GM12878 (cell line): ENCODE results near the gene SPOCK1. TPM values are rescaled to one million over a fixed set of nuclear protein-coding genes. Genes with fewer than 3 reads are reported as not detected.

ENCODE experiments used
- ATAC-seq: fragments of 200-7000 bp; cut with Tn5 transposase; 3 replicates; pipeline ENCODE4 v1.9.1; 2020; ENCODE audit warnings: mild to moderate bottlenecking, moderate library complexity
- BruUV-seq: library from RNA; stranded (reverse); fragments of 400-500 nt; replicated peaks from 2 replicates; lab custom pipeline; 2021; lab: Mats Ljungman, UMichigan
- CTCF ChIA-PET: fragments of 300-600 bp; sonication (Branson Sonifier 250); formaldehyde crosslinking; extraction: SDS; loops from one replicate; lab custom pipeline; 2021; ENCODE audit warnings: inconsistent platforms; lab: Yijun Ruan, JAX
- POLR2A ChIA-PET: fragments of 350-600 bp; formaldehyde crosslinking; extraction: SDS; loops from one replicate; lab custom pipeline; 2021; ENCODE audit warnings: inconsistent platforms; lab: Charles Lee
- RAD21 ChIA-PET: fragments of 300-600 bp; sonication (Branson Sonifier 250); formaldehyde crosslinking; loops from one replicate; lab custom pipeline; 2023; ENCODE audit warnings: antibody characterized with exemption; ENCODE audit not compliant: unreplicated experiment; lab: Charles Lee
- SMC1A ChIA-PET: fragments of 300-600 bp; sonication (Branson Sonifier 250); formaldehyde crosslinking; loops from one replicate; lab custom pipeline; 2023; ENCODE audit not compliant: unreplicated experiment, uncharacterized antibody; lab: Charles Lee
- DNase-seq: peaks from one replicate; pipeline ENCODE4 v3.0.0-alpha.2; 2011; ENCODE audit warnings: low read depth, low spot score
- FAIRE-seq: peaks from 3 replicates; lab custom pipeline; 2011; peaks lifted over from hg19 to GRCh38; lab: Jason Lieb, UNC
- H2AFZ ChIP-seq: 2 replicates; pipeline ENCODE4 v1.6.0; 2011; ENCODE audit warnings: low read depth, low read length, control low read depth; ENCODE audit not compliant: control insufficient read depth
- H3K27ac ChIP-seq: 2 replicates; pipeline ENCODE4 v1.5.1; 2011; ENCODE audit warnings: control low read depth; ENCODE audit not compliant: control insufficient read depth, insufficient read depth
- H3K27me3 ChIP-seq, 2 experiments: replicated peaks in 1 of 2; 2 replicates each; pipeline versions ENCODE4 v1.6.0 to v1.6.1; 2011; ENCODE audit warnings: low read length in 1 of 2; ENCODE audit not compliant: control insufficient read depth in 2 of 2, insufficient read depth in 2 of 2
- H3K36me3 ChIP-seq, 2 experiments: 2 replicates each; pipeline ENCODE4 v1.5.1; 2011; ENCODE audit warnings: low read length in 1 of 2; ENCODE audit not compliant: control insufficient read depth in 2 of 2, insufficient read depth in 2 of 2
- H3K4me1 ChIP-seq: 2 replicates; pipeline ENCODE4 v1.6.1; 2011; ENCODE audit warnings: mild to moderate bottlenecking, low read length, moderate library complexity, mixed read lengths; ENCODE audit not compliant: control insufficient read depth, insufficient read depth
- H3K4me2 ChIP-seq: 2 replicates; pipeline ENCODE4 v1.6.0; 2011; ENCODE audit warnings: control low read depth; ENCODE audit not compliant: control insufficient read depth, insufficient read depth
- H3K4me3 ChIP-seq: fragments of 200-600 bp; sonication (generic); 2 replicates; pipeline ENCODE4 v1.5.1; 2016
- H3K79me2 ChIP-seq: 2 replicates; pipeline ENCODE4 v1.6.0; 2011; ENCODE audit warnings: low read length; ENCODE audit not compliant: control insufficient read depth, insufficient read depth
- H3K9ac ChIP-seq: 2 replicates; pipeline ENCODE4 v1.8.0; 2011; ENCODE audit warnings: low read length, control low read depth, mixed read lengths; ENCODE audit not compliant: control insufficient read depth, insufficient read depth
- H3K9me3 ChIP-seq: replicated peaks from 3 replicates; pipeline ENCODE4 v1.5.1; 2011; ENCODE audit warnings: mild to moderate bottlenecking, low read length; ENCODE audit not compliant: control insufficient read depth, insufficient read depth
- H4K20me1 ChIP-seq: 2 replicates; pipeline ENCODE4 v1.6.0; 2011; ENCODE audit not compliant: control insufficient read depth, insufficient read depth
- BACH1 ChIP-seq: fragments of 450-650 bp; IDR thresholded peaks from 2 replicates; pipeline ENCODE4 v1.6.1; 2017; ENCODE audit warnings: mild to moderate bottlenecking, borderline replicate concordance
- BMI1 ChIP-seq: fragments of 450-650 bp; IDR thresholded peaks from 2 replicates; pipeline ENCODE4 v1.6.1; 2016; ENCODE audit warnings: mild to moderate bottlenecking, moderate library complexity, borderline replicate concordance
- CBX3 ChIP-seq: fragments of 200-600 bp; sonication (generic); IDR thresholded peaks from 2 replicates; pipeline ENCODE4 v1.6.1; 2016; ENCODE audit warnings: low read depth, borderline replicate concordance
- CEBPB ChIP-seq, 2 experiments: fragments of 150-350 bp in 1 of 2; IDR thresholded peaks; 2 replicates each; pipeline ENCODE4 v1.6.1; 2012 to 2014; ENCODE audit warnings: low read depth in 2 of 2, low read length in 2 of 2, borderline replicate concordance in 1 of 2, inconsistent platforms in 1 of 2
- ESRRA ChIP-seq: IDR thresholded peaks from 2 replicates; pipeline ENCODE4 v1.6.1; 2012; ENCODE audit warnings: mild to moderate bottlenecking, low read length, improper control_type of control experiment
- HDAC2 ChIP-seq: fragments of 200-600 bp; sonication (generic); IDR thresholded peaks from 2 replicates; pipeline ENCODE4 v1.6.1; 2017
- JUNB ChIP-seq: IDR thresholded peaks from 2 replicates; pipeline ENCODE4 v1.6.1; 2016; ENCODE audit warnings: antibody characterized with exemption, mild to moderate bottlenecking
- KLF5 ChIP-seq: fragments of 450-650 bp; IDR thresholded peaks from 2 replicates; pipeline ENCODE4 v1.6.1; 2014; ENCODE audit warnings: mild to moderate bottlenecking; ENCODE audit not compliant: partially characterized antibody
- MAX ChIP-seq: IDR thresholded peaks from 2 replicates; pipeline ENCODE4 v1.6.1; 2012; ENCODE audit warnings: low read depth, low read length, improper control_type of control experiment
- MTA3 ChIP-seq: IDR thresholded peaks from 2 replicates; pipeline ENCODE4 v1.6.1; 2012; ENCODE audit warnings: low read length, inconsistent platforms, borderline replicate concordance
- MYB ChIP-seq: fragments of 150-350 bp; IDR thresholded peaks from 2 replicates; pipeline ENCODE4 v1.6.1; 2014; ENCODE audit warnings: mild to moderate bottlenecking, low read depth, low read length, borderline replicate concordance
- NR2C1 ChIP-seq: fragments of 450-650 bp; IDR thresholded peaks from 2 replicates; pipeline ENCODE4 v1.6.1; 2017; ENCODE audit warnings: antibody characterized with exemption, mild to moderate bottlenecking, moderate library complexity
- PAX5 ChIP-seq: IDR thresholded peaks from 2 replicates; pipeline ENCODE4 v1.6.1; 2011; ENCODE audit warnings: low read depth, low read length, borderline replicate concordance
- RFX5 ChIP-seq: IDR thresholded peaks from 2 replicates; pipeline ENCODE4 v1.6.1; 2011; ENCODE audit warnings: low read depth, low read length, improper control_type of control experiment
- SMARCA5 ChIP-seq: fragments of 450-650 bp; IDR thresholded peaks from 2 replicates; pipeline ENCODE4 v1.6.1; 2017; ENCODE audit warnings: mild to moderate bottlenecking
- SUPT20H ChIP-seq: IDR thresholded peaks from 2 replicates; pipeline ENCODE4 v1.6.1; 2011; ENCODE audit warnings: low read depth, mild to moderate bottlenecking, low read length, moderate library complexity, borderline replicate concordance; ENCODE audit not compliant: control insufficient read depth
- WGBS: methylation state at CpG from one replicate; pipeline ENCODE4 v1.1.6; 2016; ENCODE audit warnings: low lambda C conversion rate; ENCODE audit not compliant: insufficient replicate concordance, insufficient coverage; ENCODE audit errors: missing lambda C conversion rate; 5-methylcytosine and 5-hydroxymethylcytosine counted together
- in situ Hi-C: fragments of 300-500 bp; cut with MboI; formaldehyde crosslinking; loops from 9 replicates; pipeline ENCODE4 v1.14.3; 2018; ENCODE audit warnings: mixed read lengths
- intact Hi-C: fragments of 100-400 bp; cut with micrococcal nuclease; formaldehyde crosslinking; loops from one replicate; pipeline ENCODE4 v1.14.2; 2022; ENCODE audit not compliant: unreplicated experiment
- polyA plus RNA-seq, 11 experiments: library from polyadenylated mRNA; depleted of rRNA in 4 of 11; unstranded in 6 of 11; stranded (reverse) in 5 of 11; fragments of >200 nt; fragmentation: Nextera tagmentation in 4 of 11; fragmentation: Illumina TruSeq in 1 of 11; extraction: Ambion mirVana in 4 of 11; extraction: Trizol in 1 of 11; gene quantifications; 1 replicate in 1 of 11; 2 replicates in 10 of 11; pipeline versions ENCODE4 v1.2.1 to v1.2.3, GENCODE V29; 2011 to 2016; ENCODE audit warnings: inconsistent platforms in 2 of 11, missing spikeins in 2 of 11, low read depth in 1 of 11
- total RNA-seq, 4 experiments: library from RNA; depleted of rRNA in 3 of 4; stranded (reverse); fragments of >200 nt in 3 of 4; fragmentation: Illumina TruSeq in 1 of 4; extraction: Trizol in 1 of 4; gene quantifications; 2 replicates each; pipeline versions ENCODE4 v1.2.1 to v1.2.3, GENCODE V29; 2013 to 2021
- TF ChIP-seq, protein P1 (sequence below): IDR thresholded peaks from 2 replicates; pipeline ENCODE4 v1.6.1; 2012; ENCODE audit warnings: low read length, inconsistent platforms
- TF ChIP-seq, protein P2 (sequence below): fragments of 450-650 bp; IDR thresholded peaks from 2 replicates; pipeline ENCODE4 v1.6.1; 2017; ENCODE audit warnings: low read depth, mild to moderate bottlenecking, moderate library complexity

SPOCK1 gene
- total and polyA plus RNA-seq, 10 of the 15 experiments (the other 5 are each of a cell fraction or from before 2014, with no cell fraction given) = 0.06 to 0.68 (median 0.25) TPM; not detected in 3

DNA sequence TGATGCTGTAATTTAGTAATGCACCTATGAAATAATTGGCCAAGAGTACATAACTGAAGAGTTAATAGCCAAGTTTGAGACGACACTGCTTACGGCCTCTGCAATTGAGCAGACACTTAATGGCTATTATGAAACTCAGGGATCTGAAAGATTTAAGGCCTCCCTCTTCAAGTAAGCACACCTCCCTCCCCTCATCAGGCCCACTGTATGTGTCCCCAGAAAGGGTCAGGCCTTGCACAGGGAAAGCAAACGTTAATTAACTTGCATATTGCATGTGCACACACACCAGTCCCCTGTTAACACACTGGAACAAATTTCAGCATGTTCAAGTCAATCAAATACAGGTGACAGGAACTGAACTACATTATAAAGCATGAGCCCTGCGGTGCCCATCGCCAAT, 163.6 kb downstream of the SPOCK1 start:
- DNase-seq (no peak), FAIRE-seq (no peak), ATAC-seq (no peak)
- Histone ChIP-seq H3K4me1 (no peaks in the 10 kb centered on the region), H4K20me1 (0 out of 2 replicates have a peak, but pooled peaks cover 2% of the 10 kb centered on the region), H3K27ac (no peak overlapping the region), H3K9me3 (no peaks in the 10 kb centered on the region), H3K9ac (no peak overlapping the region), H3K27me3 (no peaks in the 10 kb centered on the region; a peak in 1 of 4 replicates), H3K79me2 (no peaks in the 10 kb centered on the region), H3K4me2 (no peak overlapping the region), H3K4me3 (no peak overlapping the region), H3K36me3 (no peaks in the 10 kb centered on the region), H2AFZ (no peak overlapping the region)
- CTCF ChIA-PET = interaction anchor here (1.0 kb wide), 2 partner anchors 9 to 14 kb away, joined by 3 to 4 read pairs; no protein-coding TSS in a partner anchor
- POLR2A ChIA-PET = no interaction called here
- RAD21 ChIA-PET = no interaction called here
- WGBS = 29% methylated on average over 5 of the region's 5 CpGs
- no TSS peak for BruUV-seq
- SMC1A ChIA-PET = no interaction called here
- TF ChIP-seq CBX3 (no peak), CEBPB (IDR thresholded peaks at IDR 0.05; ENCODE audit: borderline replicate concordance in 1 of 2, low read depth in 2 of 2, low read length in 2 of 2) (no peak), RFX5 (no peak), SMARCA5 (no peak), HDAC2 (no peak), PAX5 (no peak), BMI1 (no peak), MTA3 (no peak), ESRRA (no peak), MYB (no peak), BACH1 (no peak), NR2C1 (no peak), KLF5 (no peak), MAX (no peak), JUNB (no peak), SUPT20H (no peak)
- TF ChIP-seq, protein P1, sequence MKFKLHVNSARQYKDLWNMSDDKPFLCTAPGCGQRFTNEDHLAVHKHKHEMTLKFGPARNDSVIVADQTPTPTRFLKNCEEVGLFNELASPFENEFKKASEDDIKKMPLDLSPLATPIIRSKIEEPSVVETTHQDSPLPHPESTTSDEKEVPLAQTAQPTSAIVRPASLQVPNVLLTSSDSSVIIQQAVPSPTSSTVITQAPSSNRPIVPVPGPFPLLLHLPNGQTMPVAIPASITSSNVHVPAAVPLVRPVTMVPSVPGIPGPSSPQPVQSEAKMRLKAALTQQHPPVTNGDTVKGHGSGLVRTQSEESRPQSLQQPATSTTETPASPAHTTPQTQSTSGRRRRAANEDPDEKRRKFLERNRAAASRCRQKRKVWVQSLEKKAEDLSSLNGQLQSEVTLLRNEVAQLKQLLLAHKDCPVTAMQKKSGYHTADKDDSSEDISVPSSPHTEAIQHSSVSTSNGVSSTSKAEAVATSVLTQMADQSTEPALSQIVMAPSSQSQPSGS = no peak
- TF ChIP-seq, protein P2, sequence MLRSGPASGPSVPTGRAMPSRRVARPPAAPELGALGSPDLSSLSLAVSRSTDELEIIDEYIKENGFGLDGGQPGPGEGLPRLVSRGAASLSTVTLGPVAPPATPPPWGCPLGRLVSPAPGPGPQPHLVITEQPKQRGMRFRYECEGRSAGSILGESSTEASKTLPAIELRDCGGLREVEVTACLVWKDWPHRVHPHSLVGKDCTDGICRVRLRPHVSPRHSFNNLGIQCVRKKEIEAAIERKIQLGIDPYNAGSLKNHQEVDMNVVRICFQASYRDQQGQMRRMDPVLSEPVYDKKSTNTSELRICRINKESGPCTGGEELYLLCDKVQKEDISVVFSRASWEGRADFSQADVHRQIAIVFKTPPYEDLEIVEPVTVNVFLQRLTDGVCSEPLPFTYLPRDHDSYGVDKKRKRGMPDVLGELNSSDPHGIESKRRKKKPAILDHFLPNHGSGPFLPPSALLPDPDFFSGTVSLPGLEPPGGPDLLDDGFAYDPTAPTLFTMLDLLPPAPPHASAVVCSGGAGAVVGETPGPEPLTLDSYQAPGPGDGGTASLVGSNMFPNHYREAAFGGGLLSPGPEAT = no peak
- intact Hi-C loops = no loop called here
- in situ Hi-C loops = loop anchor here (25.0 kb wide), 1 partner anchor 752 kb away; the partner anchor contains the start of gene WNT8A
